H1 (cell line): Measurements from ENCODE around the gene OR8A1. TPM values are rescaled to one million over a fixed set of nuclear protein-coding genes. Genes with fewer than 3 reads are reported as not detected.

Source experiments
- CTCF ChIA-PET: fragments of 300-600 bp; sonication (Branson Sonifier 250); formaldehyde crosslinking; loops from one replicate; lab custom pipeline; 2021; ENCODE audit not compliant: partially characterized antibody; lab: Charles Lee
- POLR2A ChIA-PET: fragments of 300-600 bp; sonication (Branson Sonifier 250); formaldehyde crosslinking; loops from one replicate; lab custom pipeline; 2021; ENCODE audit warnings: inconsistent platforms; ENCODE audit not compliant: partially characterized antibody; lab: Charles Lee
- DNase-seq, 2 experiments: peaks; one replicate each; pipeline versions ENCODE4 v3.0.0 to v3.0.0-alpha.2; 2010 to 2022; ENCODE audit warnings: low spot score in 2 of 2, low read depth in 1 of 2, mixed read lengths in 1 of 2
- FAIRE-seq: peaks from 2 replicates; lab custom pipeline; 2011; peaks lifted over from hg19 to GRCh38; lab: Jason Lieb, UNC
- H2AFZ ChIP-seq: 2 replicates; pipeline ENCODE4 v1.8.1; 2012; ENCODE audit warnings: low read length, inconsistent platforms
- H2AK5ac ChIP-seq: 2 replicates; pipeline ENCODE4 v1.6.1; 2013; ENCODE audit warnings: low read depth, low read length
- H2BK120ac ChIP-seq: replicated peaks from 2 replicates; pipeline ENCODE3; 2013; ENCODE audit warnings: low read depth, low read length, inconsistent platforms
- H2BK12ac ChIP-seq: 2 replicates; pipeline ENCODE4 v1.6.1; 2013; ENCODE audit warnings: low read depth, low read length
- H2BK15ac ChIP-seq: 2 replicates; pipeline ENCODE4 v1.6.1; 2013; ENCODE audit warnings: low read length
- H2BK20ac ChIP-seq: 2 replicates; pipeline ENCODE4 v1.6.1; 2013; ENCODE audit warnings: low read length
- H2BK5ac ChIP-seq: 2 replicates; pipeline ENCODE4 v1.6.1; 2013; ENCODE audit warnings: low read depth, low read length
- H3K14ac ChIP-seq: 2 replicates; pipeline ENCODE4 v1.6.1; 2013; ENCODE audit warnings: inconsistent platforms; ENCODE audit not compliant: insufficient read length
- H3K18ac ChIP-seq: 2 replicates; pipeline ENCODE4 v1.6.1; 2013; ENCODE audit warnings: low read length; ENCODE audit errors: extremely low read depth
- H3K23ac ChIP-seq: 2 replicates; pipeline ENCODE4 v1.6.1; 2013; ENCODE audit warnings: inconsistent platforms; ENCODE audit not compliant: insufficient read length
- H3K23me2 ChIP-seq: 2 replicates; pipeline ENCODE4 v1.6.1; 2013; ENCODE audit warnings: low read depth, low read length
- H3K27ac ChIP-seq: 2 replicates; pipeline ENCODE4 v1.6.1; 2011; ENCODE audit warnings: low read depth, low read length, inconsistent platforms
- H3K27me3 ChIP-seq, 4 experiments: replicated peaks in 1 of 4; 1 replicate in 1 of 4; 2 replicates in 3 of 4; pipeline versions ENCODE4 v1.6.1 to v1.8.1; 2011 to 2013; ENCODE audit warnings: low read length in 3 of 4, mild to moderate bottlenecking in 3 of 4, inconsistent platforms in 2 of 4, mixed read lengths in 2 of 4, moderate library complexity in 1 of 4; ENCODE audit not compliant: control insufficient read depth in 3 of 4, insufficient read depth in 3 of 4; ENCODE audit errors: extremely low read depth in 1 of 4
- H3K36me3 ChIP-seq, 4 experiments: 2 replicates each; pipeline versions ENCODE4 v1.6.1 to v1.8.1; 2011 to 2013; ENCODE audit warnings: mild to moderate bottlenecking in 4 of 4, low read length in 3 of 4, moderate library complexity in 2 of 4, control low read depth in 1 of 4, inconsistent platforms in 1 of 4; ENCODE audit not compliant: insufficient read depth in 4 of 4, control insufficient read depth in 2 of 4
- H3K4ac ChIP-seq: replicated peaks from 2 replicates; pipeline ENCODE3; 2013; ENCODE audit warnings: low read length, low read depth, mixed read lengths, inconsistent platforms; ENCODE audit not compliant: insufficient read length
- H3K4me1 ChIP-seq, 4 experiments: replicated peaks in 1 of 4; 1 replicate in 1 of 4; 2 replicates in 3 of 4; pipeline versions ENCODE4 v1.6.1 to v1.8.1; 2011 to 2013; ENCODE audit warnings: low read length in 3 of 4, inconsistent platforms in 2 of 4, mixed read lengths in 1 of 4; ENCODE audit not compliant: insufficient read depth in 4 of 4, control insufficient read depth in 3 of 4
- H3K4me2 ChIP-seq, 2 experiments: 2 replicates each; pipeline versions ENCODE4 v1.6.1 to v1.8.1; 2011 to 2013; ENCODE audit warnings: low read depth in 2 of 2, low read length in 2 of 2, control low read depth in 1 of 2, inconsistent platforms in 1 of 2, mild to moderate bottlenecking in 1 of 2; ENCODE audit not compliant: insufficient read depth in 1 of 2
- H3K4me3 ChIP-seq, 4 experiments: fragments of 200-600, 300-600 bp in 1 of 4; sonication (generic), shearing (Covaris generic), sonication (Bioruptor Twin) in 1 of 4; 2 replicates each; pipeline versions ENCODE4 v1.5.1 to v1.8.1; 2011 to 2016; ENCODE audit warnings: low read length in 4 of 4, low read depth in 3 of 4, control low read depth in 2 of 4, inconsistent platforms in 2 of 4, mild to moderate bottlenecking in 2 of 4, mixed read lengths in 1 of 4, moderate library complexity in 1 of 4; ENCODE audit not compliant: insufficient read depth in 2 of 4; ENCODE audit errors: extremely low read depth in 1 of 4
- H3K56ac ChIP-seq: replicated peaks from 2 replicates; pipeline ENCODE3; 2013; ENCODE audit warnings: low read depth, mild to moderate bottlenecking, mixed read lengths, low read length, inconsistent platforms; ENCODE audit not compliant: insufficient read length
- H3K79me1 ChIP-seq: 2 replicates; pipeline ENCODE4 v1.6.1; 2013; ENCODE audit warnings: low read depth, low read length, control low read depth
- H3K79me2 ChIP-seq, 2 experiments: 2 replicates each; pipeline versions ENCODE4 v1.6.1 to v1.8.1; 2012 to 2013; ENCODE audit warnings: low read length in 2 of 2, mild to moderate bottlenecking in 2 of 2, inconsistent platforms in 1 of 2; ENCODE audit not compliant: insufficient read depth in 2 of 2, control insufficient read depth in 1 of 2
- H3K9ac ChIP-seq, 4 experiments: replicated peaks in 1 of 4; 1 replicate in 1 of 4; 2 replicates in 3 of 4; pipeline versions ENCODE4 v1.6.1 to v1.8.1; 2011 to 2013; ENCODE audit warnings: low read depth in 3 of 4, low read length in 3 of 4, control low read depth in 2 of 4, mild to moderate bottlenecking in 2 of 4, moderate library complexity in 2 of 4, inconsistent platforms in 1 of 4; ENCODE audit errors: extremely low read depth in 1 of 4
- H3K9me3 ChIP-seq, 2 experiments: 2 replicates each; pipeline versions ENCODE4 v1.6.1 to v1.8.1; 2012 to 2013; ENCODE audit warnings: mild to moderate bottlenecking in 2 of 2, moderate library complexity in 2 of 2, control low read depth in 1 of 2, inconsistent platforms in 1 of 2, low read depth in 1 of 2, low read length in 1 of 2, mixed read lengths in 1 of 2; ENCODE audit not compliant: insufficient read depth in 2 of 2
- H4K20me1 ChIP-seq, 2 experiments: replicated peaks in 1 of 2; 2 replicates each; pipeline versions ENCODE3 to v1.8.1; 2011 to 2013; ENCODE audit warnings: inconsistent platforms in 2 of 2, low read length in 2 of 2, mild to moderate bottlenecking in 1 of 2; ENCODE audit not compliant: insufficient read depth in 2 of 2, control insufficient read depth in 1 of 2
- H4K5ac ChIP-seq: 2 replicates; pipeline ENCODE4 v1.6.1; 2013; ENCODE audit warnings: low read length, low read depth, mixed read lengths, inconsistent platforms; ENCODE audit not compliant: insufficient read length
- H4K8ac ChIP-seq: 2 replicates; pipeline ENCODE4 v1.8.0; 2013; ENCODE audit warnings: mild to moderate bottlenecking, moderate library complexity, low read length, inconsistent platforms; ENCODE audit not compliant: insufficient read depth; ENCODE audit errors: extremely low read depth
- H4K91ac ChIP-seq: replicated peaks from 2 replicates; pipeline ENCODE3; 2013; ENCODE audit warnings: low read length, mixed read lengths, inconsistent platforms; ENCODE audit not compliant: insufficient read length
- BACH1 ChIP-seq: IDR thresholded peaks from 2 replicates; pipeline ENCODE4 v1.6.1; 2012; ENCODE audit warnings: low read length, improper control_type of control experiment
- CBX5 ChIP-seq: fragments of 300-800, 300-1000 bp; sonication (generic); IDR thresholded peaks from 2 replicates; pipeline ENCODE4 v1.7.1; 2016; ENCODE audit warnings: antibody characterized with exemption, low read length, low read depth
- CEBPB ChIP-seq: IDR thresholded peaks from 2 replicates; pipeline ENCODE4 v1.6.1; 2012; ENCODE audit warnings: low read depth, low read length
- CHD1 ChIP-seq: IDR thresholded peaks from 2 replicates; pipeline ENCODE4 v1.6.1; 2012; ENCODE audit warnings: low read depth, low read length, improper control_type of control experiment
- EGR1 ChIP-seq: IDR thresholded peaks from 2 replicates; pipeline ENCODE4 v1.6.1; 2011; ENCODE audit warnings: low read depth, low read length, borderline replicate concordance
- JUND ChIP-seq: IDR thresholded peaks from 2 replicates; pipeline ENCODE4 v1.6.1; 2011; ENCODE audit warnings: mild to moderate bottlenecking, improper control_type of control experiment, low read length
- MAX ChIP-seq: IDR thresholded peaks from 2 replicates; pipeline ENCODE4 v1.6.1; 2012; ENCODE audit warnings: inconsistent platforms
- PHF8 ChIP-seq: fragments of 200-600 bp; sonication (generic); conservative IDR thresholded peaks from 2 replicates; pipeline ENCODE4 v1.7.1; 2012; ENCODE audit warnings: low read depth, mild to moderate bottlenecking, inconsistent platforms, low read length, moderate library complexity
- POU5F1 ChIP-seq: IDR thresholded peaks from 2 replicates; pipeline ENCODE4 v1.6.1; 2011; ENCODE audit warnings: low read depth, mild to moderate bottlenecking, low read length, moderate library complexity
- RFX5 ChIP-seq: IDR thresholded peaks from 2 replicates; pipeline ENCODE4 v1.6.1; 2011; ENCODE audit warnings: low read depth, low read length, improper control_type of control experiment, borderline replicate concordance
- SIRT6 ChIP-seq: IDR thresholded peaks from one replicate; pipeline ENCODE4 v1.7.1; 2012; ENCODE audit warnings: low read length, inconsistent platforms
- SIX5 ChIP-seq: IDR thresholded peaks from 2 replicates; pipeline ENCODE4 v1.6.1; 2011; ENCODE audit warnings: mild to moderate bottlenecking, low read depth, low read length
- SRF ChIP-seq: IDR thresholded peaks from 2 replicates; pipeline ENCODE4 v1.6.1; 2011; ENCODE audit warnings: mild to moderate bottlenecking, low read depth, low read length, moderate library complexity
- WGBS, 2 experiments: shearing (Covaris generic) in 1 of 2; methylation state at CpG; one replicate each; pipeline versions ENCODE4 v1.1.6 to v1.1.7; 2013 to 2015; ENCODE audit warnings: low lambda C conversion rate in 2 of 2, mixed read lengths in 2 of 2, inconsistent platforms in 1 of 2, low coverage in 1 of 2, missing lambda C conversion rate in 1 of 2; ENCODE audit not compliant: insufficient replicate concordance in 2 of 2, insufficient coverage in 1 of 2, insufficient read length in 1 of 2; ENCODE audit errors: extremely low coverage in 1 of 2, missing lambda C conversion rate in 1 of 2; 5-methylcytosine and 5-hydroxymethylcytosine counted together
- polyA plus RNA-seq, 7 experiments: library from polyadenylated mRNA; depleted of rRNA in 3 of 7; stranded (reverse) in 5 of 7; unstranded in 2 of 7; fragments of >200 nt in 5 of 7; fragments of 200-250 nt in 2 of 7; gene quantifications; 1 replicate in 5 of 7; 2 replicates in 1 of 7; 4 replicates in 1 of 7; pipeline versions ENCODE4 v1.2.1 to v1.2.3, GENCODE V29; 2011 to 2013; ENCODE audit warnings: missing spikeins in 2 of 7, mixed read lengths in 2 of 7
- total RNA-seq: library from RNA; stranded (reverse); fragmentation: NEBNext Ultra II Directional; extraction: Animal tissue kit (Norgen Biotek cat#: 25700); gene quantifications from 2 replicates; pipeline ENCODE4 v1.2.1, GENCODE V29; 2021

Gene OR8A1
- total and polyA plus RNA-seq, 2 of the 8 experiments (the other 6 are each of a cell fraction or from before 2014, with no cell fraction given): not detected

DNA sequence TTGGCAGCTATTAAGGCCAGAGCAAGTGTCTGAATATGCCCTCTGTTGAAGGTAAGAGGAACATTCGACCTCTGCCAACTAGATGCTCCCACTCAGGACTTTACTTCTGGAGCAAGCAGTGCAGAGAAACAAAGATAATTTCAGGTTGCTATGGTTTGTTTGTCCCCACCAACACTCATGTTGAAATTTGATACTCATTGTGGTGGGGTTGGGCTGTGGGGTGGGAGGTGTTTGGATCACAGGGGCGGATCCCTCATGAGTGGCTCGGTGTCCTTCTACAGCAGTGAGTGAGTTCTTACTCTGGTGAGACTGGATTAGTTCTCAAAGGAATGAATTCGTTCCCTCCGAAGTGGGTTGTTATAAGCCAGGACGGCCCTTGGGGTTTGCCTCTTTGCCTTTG lies 12.0 kb downstream of the OR8A1 start:
- H3K4ac ChIP-seq: no peak overlapping the region
- H3K18ac ChIP-seq: no peak overlapping the region
- no peaks in the 10 kb centered on the region for H3K79me1 ChIP-seq
- H3K56ac ChIP-seq: no peak overlapping the region
- H4K5ac ChIP-seq: no peak overlapping the region
- H3K23ac ChIP-seq: no peak overlapping the region
- WGBS, 2 experiments: 84% methylated on average over 5 of the region's 6 CpGs; no CpG with 5 or more reads in 1 of the 2 experiments
- no peaks in the 10 kb centered on the region for H3K36me3 ChIP-seq
- H4K91ac ChIP-seq: no peak overlapping the region
- H3K4me1 ChIP-seq: peaks cover 0 to 3% (median 0%) of the 10 kb centered on the region in 4 experiments; a peak in 1 of 7 replicates
- no peak overlapping the region for H3K14ac ChIP-seq
- FAIRE-seq (no peak), DNase-seq (no peak)
- H2BK12ac ChIP-seq: no peak overlapping the region
- H3K23me2 ChIP-seq: no peaks in the 10 kb centered on the region
- no peak overlapping the region for H2BK15ac ChIP-seq
- H3K9ac ChIP-seq: no peak overlapping the region
- H2AK5ac ChIP-seq: no peak overlapping the region
- H3K27me3 ChIP-seq: no peaks in the 10 kb centered on the region
- H3K9me3 ChIP-seq: no peaks in the 10 kb centered on the region
- H3K4me3 ChIP-seq: no peak overlapping the region
- no peak overlapping the region for H2BK120ac ChIP-seq
- peak overlapping the region; percentile 40 for H2AFZ ChIP-seq
- H3K27ac ChIP-seq: no peak overlapping the region
- no peak overlapping the region for H2BK5ac ChIP-seq
- TF ChIP-seq SIRT6 (no peak), CEBPB (no peak), CHD1 (no peak), POU5F1 (no peak), PHF8 (no peak), JUND (no peak), SIX5 (no peak), RFX5 (no peak), EGR1 (no peak), CBX5 (no peak), MAX (no peak), SRF (no peak), BACH1 (no peak)
- ChIA-PET CTCF (interaction anchor here (1.7 to 2.0 kb wide), 2 partner anchors 11 to 167 kb away, joined by 5 to 9 read pairs; no protein-coding TSS in a partner anchor), POLR2A (no interaction called here)
- no peak overlapping the region for H2BK20ac ChIP-seq
- no peak overlapping the region for H4K8ac ChIP-seq
- no peaks in the 10 kb centered on the region for H3K79me2 ChIP-seq
- no peak overlapping the region for H3K4me2 ChIP-seq
- H4K20me1 ChIP-seq: no peaks in the 10 kb centered on the region
